HG02981 (cell line): ENCODE results near the gene ADAMTS4.

Experiments used
- ATAC-seq: cut with Tn5 transposase; IDR thresholded peaks from one replicate; pipeline ENCODE4 v1.9.1; 2021; ENCODE audit warnings: mild to moderate bottlenecking, moderate library complexity; ENCODE audit not compliant: unreplicated experiment

The ADAMTS4 gene

DNA sequence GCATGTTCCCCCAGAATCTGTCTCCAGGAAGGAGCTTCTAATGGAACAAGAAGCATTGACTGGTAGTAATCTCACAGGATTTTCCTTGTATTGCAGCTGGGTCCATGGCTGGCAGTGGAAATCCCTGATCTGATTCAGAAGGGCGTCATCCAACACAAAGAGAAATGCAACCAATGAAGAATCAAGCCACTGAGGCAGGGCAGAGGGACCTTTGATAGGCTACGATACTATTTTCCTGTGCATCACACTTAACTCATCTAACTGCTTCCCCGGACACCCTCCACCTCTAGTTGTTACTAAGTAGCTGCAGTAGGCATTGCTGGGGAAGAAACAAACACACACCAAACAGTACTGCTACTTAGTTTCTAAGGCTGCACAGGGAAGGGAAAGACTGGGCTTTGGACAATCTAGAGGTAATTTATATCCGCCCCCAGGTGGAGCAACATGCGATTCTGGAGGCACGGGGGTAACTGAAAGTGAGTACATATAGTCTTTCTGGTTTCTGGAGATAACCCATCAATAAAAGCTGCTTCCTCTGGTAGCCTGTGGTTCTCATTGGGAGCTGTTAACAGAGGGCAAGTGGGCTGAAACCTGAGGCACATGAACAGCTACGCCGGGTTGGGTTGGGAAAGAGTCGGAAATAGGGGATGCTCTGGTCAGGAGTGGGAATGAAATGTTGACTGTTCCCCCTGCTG, 40.4 kb downstream of the ADAMTS4 start:
- no peak for ATAC-seq

DNA sequence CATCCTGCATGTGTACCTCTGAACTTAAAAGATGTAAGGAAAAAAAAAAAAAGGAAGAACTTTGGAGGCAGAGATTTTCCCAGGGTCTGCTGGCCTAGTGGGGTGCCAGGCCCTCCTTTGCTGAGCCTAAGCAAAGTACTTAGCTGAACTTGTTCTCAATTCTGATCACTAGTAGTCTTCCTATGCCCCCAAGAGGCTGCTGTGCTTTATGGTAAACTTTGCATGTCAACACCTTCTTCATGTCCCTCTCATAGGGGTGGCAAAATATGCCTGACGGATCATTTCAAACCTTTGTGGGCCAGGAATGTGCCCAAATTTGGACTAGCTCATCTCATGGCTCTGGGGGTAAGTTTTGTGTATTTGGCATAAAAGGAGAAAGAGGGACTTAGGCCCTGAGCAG, 41.0 kb downstream of the ADAMTS4 start:
- no peak for ATAC-seq

DNA sequence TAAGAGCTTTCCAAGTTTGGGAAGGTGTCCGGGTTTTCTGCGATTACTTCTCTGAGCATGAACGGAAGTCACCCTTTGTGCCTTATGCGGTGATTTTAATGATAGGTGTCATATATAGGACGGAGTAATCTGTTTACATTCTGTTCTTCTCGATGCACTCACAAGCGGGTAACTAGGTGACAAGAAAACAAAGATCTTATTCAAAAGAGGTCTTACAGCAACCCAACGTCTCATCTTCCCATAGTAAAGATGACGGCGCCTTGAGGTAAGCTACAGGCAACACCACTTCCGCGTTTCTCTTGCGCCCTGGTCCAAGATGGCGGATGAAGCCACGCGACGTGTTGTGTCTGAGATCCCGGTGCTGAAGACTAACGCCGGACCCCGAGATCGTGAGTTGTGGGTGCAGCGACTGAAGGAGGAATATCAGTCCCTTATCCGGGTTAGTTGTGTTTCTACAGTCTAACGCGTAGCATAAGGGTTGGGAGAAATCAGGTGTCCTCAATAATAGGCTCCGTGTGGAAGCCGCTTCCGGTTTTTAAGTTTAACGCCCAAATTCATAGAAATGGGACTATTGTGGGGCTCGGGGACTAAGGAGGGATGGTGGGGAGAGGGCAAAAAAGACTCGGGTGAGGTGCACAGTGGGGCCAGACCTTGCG, 45.0 kb downstream of the ADAMTS4 start, which contains the start of gene UFC1:
TSS of gene UFC1 (plus strand) at position 297 of the 656 bp plus-strand sequence. CDS start at position 317, 20 bp downstream.
- ATAC-seq: peak; percentile 84

DNA sequence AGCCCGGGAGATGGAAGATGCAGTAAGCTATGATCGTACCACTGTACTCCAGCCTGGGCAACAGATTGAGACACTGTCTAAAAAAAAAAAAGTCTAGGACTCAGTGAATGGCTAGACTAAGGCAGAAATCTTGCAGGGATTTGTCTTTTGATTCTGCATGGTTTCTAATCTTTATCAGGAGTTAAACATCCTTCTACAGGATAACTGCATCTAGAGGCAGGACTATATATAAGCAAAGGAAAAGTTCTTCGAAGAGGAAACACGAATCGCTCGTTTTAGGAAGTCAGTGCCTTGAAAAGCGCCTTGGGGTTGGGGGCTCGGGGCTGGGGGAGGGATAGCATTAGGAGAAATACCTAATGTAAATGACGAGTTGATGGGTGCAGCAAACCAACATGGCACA, 45.7 kb downstream of the ADAMTS4 start:
- ATAC-seq: peak; percentile 5

DNA sequence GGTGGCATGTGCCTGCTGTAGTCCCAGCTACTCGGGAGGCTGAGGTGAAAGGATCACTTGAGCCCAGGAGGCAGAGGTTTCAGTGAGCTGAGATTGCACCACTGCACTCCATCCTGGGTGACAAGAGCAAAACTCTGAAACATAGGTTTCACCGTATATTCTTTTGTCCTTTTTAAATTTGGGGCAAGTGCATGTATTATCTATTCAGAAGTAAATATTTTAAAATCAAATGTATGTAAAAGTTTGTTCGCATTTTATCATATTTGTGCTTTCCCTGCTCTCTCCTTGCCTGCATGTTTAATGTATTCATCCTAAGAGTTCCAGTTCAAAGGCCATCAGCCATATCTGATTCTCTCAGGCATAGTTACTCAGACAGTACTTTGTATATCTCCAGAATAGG, 53.0 kb downstream of the ADAMTS4 start:
- no peak for ATAC-seq

DNA sequence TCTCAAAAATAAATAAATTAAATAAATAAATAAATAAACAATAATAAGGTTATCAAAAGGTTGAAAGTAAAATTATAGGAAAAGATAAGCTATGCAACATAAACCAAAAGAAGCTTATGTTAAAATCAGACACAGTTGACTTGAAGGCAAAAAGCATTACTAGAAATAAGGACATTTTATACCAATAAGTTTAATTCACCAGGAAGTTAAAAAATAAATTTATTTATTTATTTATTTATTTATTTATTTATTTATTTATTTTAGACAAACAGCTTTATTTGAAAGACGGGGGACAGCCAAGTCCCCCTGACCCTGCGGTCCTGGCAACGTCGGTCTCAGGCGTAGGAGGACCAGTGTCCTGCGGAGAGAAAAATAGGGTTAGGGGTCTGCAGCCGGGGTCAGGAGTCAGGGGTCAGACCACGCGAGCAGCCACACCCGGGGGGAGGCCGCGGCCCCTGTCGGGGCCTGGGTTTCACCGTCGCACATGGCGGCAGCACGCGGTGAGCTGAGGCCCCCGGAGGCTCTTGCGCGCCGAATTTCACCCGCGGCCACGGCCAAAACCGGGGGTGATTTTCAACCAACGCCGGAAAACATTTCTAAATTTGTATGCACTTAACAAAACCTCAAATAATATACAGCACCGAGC, 58.0 kb downstream of the ADAMTS4 start:
- no peak for ATAC-seq

DNA sequence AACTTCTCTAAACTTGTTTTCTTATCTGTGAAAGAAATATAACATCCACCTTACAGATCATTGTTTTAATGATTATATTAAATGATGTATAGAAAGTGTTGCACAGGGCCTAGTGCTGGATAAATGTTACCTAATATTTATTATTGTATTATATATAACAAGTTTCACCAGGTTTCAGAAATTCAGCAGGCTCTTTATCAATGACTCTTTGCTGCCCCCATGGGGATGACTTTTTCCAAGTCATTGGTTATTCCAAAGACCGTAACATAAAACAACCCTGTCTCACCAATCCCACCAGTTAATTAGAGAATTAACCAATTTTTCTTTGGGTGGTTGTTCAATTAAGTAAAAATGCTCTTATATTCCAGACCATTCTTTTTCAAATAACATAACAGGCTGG, 59.1 kb downstream of the ADAMTS4 start:
- no peak for ATAC-seq

DNA sequence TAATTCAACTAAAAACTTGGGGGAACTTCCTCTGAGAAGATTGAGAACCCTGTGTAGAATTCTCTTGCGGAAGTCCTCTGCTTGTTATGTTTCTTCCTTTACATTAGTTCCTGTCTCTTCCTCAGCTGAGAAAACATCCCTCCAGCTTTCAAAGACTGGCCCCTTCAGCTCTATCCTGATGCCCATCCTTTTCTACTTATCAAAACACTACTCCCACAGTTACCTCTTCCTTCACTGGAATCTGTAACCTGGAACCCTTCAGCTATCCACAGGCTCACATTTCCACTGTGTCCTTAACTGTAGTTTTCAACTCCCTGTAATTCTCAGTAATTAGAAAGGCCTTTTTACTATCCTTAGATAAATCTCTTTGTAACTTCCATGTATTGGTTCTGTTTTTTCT, 60.4 kb downstream of the ADAMTS4 start:
- ATAC-seq: no peak

DNA sequence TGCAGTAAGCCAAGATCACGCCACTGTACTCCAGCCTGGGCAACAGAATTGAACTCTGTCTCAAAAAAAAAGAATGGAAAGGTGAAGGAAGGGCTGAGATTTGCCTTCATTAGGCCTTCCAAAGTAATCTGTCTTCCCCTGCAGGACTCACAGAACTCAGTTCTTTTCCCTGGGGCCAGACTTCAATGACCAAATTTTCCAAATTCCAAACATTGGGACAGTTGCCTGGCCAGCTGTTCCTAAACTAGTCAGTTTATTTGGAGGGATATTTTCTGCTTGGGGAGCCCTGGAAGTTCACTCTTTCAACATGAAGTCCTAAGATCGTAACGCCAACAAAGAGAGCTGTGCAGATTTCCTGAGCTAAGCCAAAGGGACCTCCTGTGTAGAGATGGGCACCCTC, 61.0 kb downstream of the ADAMTS4 start:
- no peak for ATAC-seq
